Liver (tissue), 9 donors: ENCODE measurements around the gene SLC24A4. TPM values are rescaled to one million over a fixed set of nuclear protein-coding genes. Genes with fewer than 3 reads are reported as not detected.

Experiments used
- DNase-seq: peaks from one replicate; pipeline ENCODE4 v3.0.0-alpha.2; 2017; ENCODE audit warnings: low spot score
- H3K27ac ChIP-seq, 2 donors: one replicate each; pipeline ENCODE4 v1.7.0; 2013; ENCODE audit warnings: inconsistent platforms in 2 of 2, low read length in 2 of 2, control low read depth in 1 of 2, low read depth in 1 of 2, mild to moderate bottlenecking in 1 of 2
- H3K27me3 ChIP-seq, 4 donors: one replicate each; pipeline versions ENCODE4 v1.6.1 to v1.7.0; 2013; ENCODE audit warnings: low read length in 3 of 4, inconsistent platforms in 1 of 4, mild to moderate bottlenecking in 1 of 4, moderate library complexity in 1 of 4; ENCODE audit not compliant: control insufficient read depth in 4 of 4, insufficient read depth in 4 of 4
- H3K36me3 ChIP-seq, 4 donors: one replicate each; pipeline versions ENCODE4 v1.6.1 to v1.7.0; 2013; ENCODE audit warnings: low read length in 3 of 4, mild to moderate bottlenecking in 3 of 4, low read depth in 1 of 4, moderate library complexity in 1 of 4; ENCODE audit not compliant: control insufficient read depth in 4 of 4, insufficient read depth in 3 of 4
- H3K4me1 ChIP-seq, 4 donors: one replicate each; pipeline versions ENCODE4 v1.6.1 to v1.7.0; 2013; ENCODE audit warnings: low read length in 3 of 4, mild to moderate bottlenecking in 3 of 4, moderate library complexity in 1 of 4; ENCODE audit not compliant: control insufficient read depth in 4 of 4, insufficient read depth in 4 of 4
- H3K4me3 ChIP-seq, 3 donors: one replicate each; pipeline versions ENCODE4 v1.6.1 to v1.7.0; 2013; ENCODE audit warnings: low read length in 3 of 3, control low read depth in 1 of 3, low read depth in 1 of 3, mild to moderate bottlenecking in 1 of 3
- H3K9ac ChIP-seq, 2 donors: one replicate each; pipeline ENCODE4 v1.7.0; 2013; ENCODE audit warnings: low read length in 2 of 2, mild to moderate bottlenecking in 2 of 2, moderate library complexity in 2 of 2, control low read depth in 1 of 2, low read depth in 1 of 2
- H3K9me3 ChIP-seq, 4 donors: one replicate each; pipeline versions ENCODE4 v1.6.1 to v1.7.0; 2013; ENCODE audit warnings: low read length in 3 of 4; ENCODE audit not compliant: control insufficient read depth in 4 of 4
- FOXA1 ChIP-seq: IDR thresholded peaks from 2 replicates; pipeline ENCODE4 v1.6.1; 2016; ENCODE audit warnings: antibody characterized with exemption
- FOXA2 ChIP-seq: IDR thresholded peaks from 2 replicates; pipeline ENCODE4 v1.6.1; 2016; ENCODE audit warnings: antibody characterized with exemption
- GABPA ChIP-seq, 2 donors: IDR thresholded peaks in 1 of 2; conservative IDR thresholded peaks in 1 of 2; 2 replicates each; pipeline ENCODE4 v1.6.1; 2016; ENCODE audit warnings: antibody characterized with exemption in 2 of 2, mild to moderate bottlenecking in 1 of 2, moderate library complexity in 1 of 2
- HNF4A ChIP-seq, 2 donors: conservative IDR thresholded peaks; 2 replicates each; pipeline ENCODE4 v1.6.1; 2016; ENCODE audit warnings: antibody characterized with exemption in 2 of 2, mild to moderate bottlenecking in 2 of 2
- HNF4G ChIP-seq: IDR thresholded peaks from 2 replicates; pipeline ENCODE4 v1.6.1; 2016; ENCODE audit warnings: antibody characterized with exemption
- JUND ChIP-seq, 2 donors: IDR thresholded peaks; 2 replicates each; pipeline ENCODE4 v1.6.1; 2016; ENCODE audit warnings: antibody characterized with exemption in 2 of 2
- NR2F2 ChIP-seq: IDR thresholded peaks from 2 replicates; pipeline ENCODE4 v1.6.1; 2016; ENCODE audit warnings: antibody characterized with exemption
- RAD21 ChIP-seq, 2 donors: IDR thresholded peaks; 2 replicates each; pipeline ENCODE4 v1.6.1; 2016; ENCODE audit warnings: antibody characterized with exemption in 2 of 2, mild to moderate bottlenecking in 2 of 2
- RXRA ChIP-seq, 2 donors: IDR thresholded peaks; 2 replicates each; pipeline ENCODE4 v1.6.1; 2017 to 2018; ENCODE audit warnings: antibody characterized with exemption in 2 of 2, mild to moderate bottlenecking in 1 of 2
- SP1 ChIP-seq: IDR thresholded peaks from 2 replicates; pipeline ENCODE4 v1.6.1; 2018; ENCODE audit warnings: antibody characterized with exemption, mild to moderate bottlenecking
- TAF1 ChIP-seq: conservative IDR thresholded peaks from 2 replicates; pipeline ENCODE4 v1.6.1; 2016; ENCODE audit warnings: antibody characterized with exemption, mild to moderate bottlenecking
- WGBS: extraction: QIAGEN DNeasy Blood & Tissue Kit; methylation state at CpG from one replicate; pipeline ENCODE4 v1.1.7; 2013; 5-methylcytosine and 5-hydroxymethylcytosine counted together
- polyA plus RNA-seq, 2 donors: library from polyadenylated mRNA; stranded (reverse) in 1 of 2; unstranded in 1 of 2; fragments of 200-250 nt in 1 of 2; fragments of >200 nt in 1 of 2; fragmentation: Nextera tagmentation in 1 of 2; extraction: Ambion mirVana in 1 of 2; gene quantifications; one replicate each; pipeline versions ENCODE4 v1.2.1 to v1.2.3, GENCODE V29; 2013 to 2015
- total RNA-seq, 2 donors: library from RNA; depleted of rRNA; stranded (reverse); fragments of >200 nt; gene quantifications; one replicate each; pipeline ENCODE4 v1.2.3, GENCODE V29; 2014
- TF ChIP-seq, protein P1 (sequence below): fragments of 150-350 bp; IDR thresholded peaks from 2 replicates; pipeline ENCODE4 v1.5.1; 2017; ENCODE audit warnings: improper control_type of control experiment, low read depth, low read length; ENCODE audit not compliant: missing input control
- TF ChIP-seq, protein P2 (sequence below): IDR thresholded peaks from 2 replicates; pipeline ENCODE4 v1.6.1; 2016; ENCODE audit warnings: antibody characterized with exemption
- TF ChIP-seq, protein P3 (sequence below): IDR thresholded peaks from 2 replicates; pipeline ENCODE4 v1.6.1; 2016; ENCODE audit warnings: antibody characterized with exemption
- TF ChIP-seq, protein P4 (sequence below): IDR thresholded peaks from 2 replicates; pipeline ENCODE4 v1.6.1; 2016; ENCODE audit warnings: antibody characterized with exemption
- TF ChIP-seq, protein P5 (sequence below): IDR thresholded peaks from 2 replicates; pipeline ENCODE4 v1.6.1; 2016; ENCODE audit warnings: antibody characterized with exemption, mild to moderate bottlenecking
- donor health status: healthy.
- donor health status: healthy.
- donor health status: healthy.
- donor health status: healthy.
- donor health status: healthy.

SLC24A4 gene
- total and polyA plus RNA-seq, 4 donors = 0.06 to 0.23 (median 0.12) TPM

DNA sequence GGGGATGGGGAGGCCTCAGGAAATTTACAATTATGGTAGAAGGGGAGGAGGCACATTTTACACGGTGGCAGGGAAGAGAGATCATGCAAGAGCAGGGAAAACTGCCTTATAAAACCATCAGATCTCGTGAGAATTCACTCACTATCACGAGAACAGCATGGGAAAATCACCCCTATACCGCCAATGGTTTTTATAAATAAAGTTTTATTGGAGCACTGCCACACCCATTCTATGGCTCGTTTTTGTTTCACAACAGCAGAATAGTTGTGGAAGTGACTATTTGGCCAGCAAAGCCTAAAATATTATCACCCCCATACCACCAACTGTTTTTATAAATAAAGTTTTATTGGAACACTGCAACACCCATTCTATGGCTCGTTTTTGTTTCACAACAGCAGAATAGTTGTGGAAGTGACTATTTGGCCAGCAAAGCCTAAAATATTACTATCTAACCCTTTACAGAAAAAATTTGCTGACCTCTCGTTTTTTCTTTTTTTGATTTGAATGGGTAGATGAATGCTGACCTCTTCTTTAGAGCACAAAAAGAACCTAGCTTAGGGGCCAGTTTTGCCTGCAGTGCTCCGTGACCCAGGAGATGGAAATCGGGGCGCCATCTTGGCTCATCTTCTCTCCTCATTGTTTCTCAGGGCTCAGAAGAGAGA lies 113.3 kb downstream of the SLC24A4 start:
- DNase-seq = no peak
- 74% methylated on average over 10 of the region's 10 CpGs for WGBS
- Histone ChIP-seq H3K4me3 (no peak overlapping the region), H3K27me3 (no peaks in the 10 kb centered on the region), H3K9me3 (no peaks in the 10 kb centered on the region), H3K9ac (no peak overlapping the region), H3K27ac (no peak overlapping the region), H3K4me1 (no peaks in the 10 kb centered on the region), H3K36me3 (no peaks in the 10 kb centered on the region)
- TF ChIP-seq, protein P1, sequence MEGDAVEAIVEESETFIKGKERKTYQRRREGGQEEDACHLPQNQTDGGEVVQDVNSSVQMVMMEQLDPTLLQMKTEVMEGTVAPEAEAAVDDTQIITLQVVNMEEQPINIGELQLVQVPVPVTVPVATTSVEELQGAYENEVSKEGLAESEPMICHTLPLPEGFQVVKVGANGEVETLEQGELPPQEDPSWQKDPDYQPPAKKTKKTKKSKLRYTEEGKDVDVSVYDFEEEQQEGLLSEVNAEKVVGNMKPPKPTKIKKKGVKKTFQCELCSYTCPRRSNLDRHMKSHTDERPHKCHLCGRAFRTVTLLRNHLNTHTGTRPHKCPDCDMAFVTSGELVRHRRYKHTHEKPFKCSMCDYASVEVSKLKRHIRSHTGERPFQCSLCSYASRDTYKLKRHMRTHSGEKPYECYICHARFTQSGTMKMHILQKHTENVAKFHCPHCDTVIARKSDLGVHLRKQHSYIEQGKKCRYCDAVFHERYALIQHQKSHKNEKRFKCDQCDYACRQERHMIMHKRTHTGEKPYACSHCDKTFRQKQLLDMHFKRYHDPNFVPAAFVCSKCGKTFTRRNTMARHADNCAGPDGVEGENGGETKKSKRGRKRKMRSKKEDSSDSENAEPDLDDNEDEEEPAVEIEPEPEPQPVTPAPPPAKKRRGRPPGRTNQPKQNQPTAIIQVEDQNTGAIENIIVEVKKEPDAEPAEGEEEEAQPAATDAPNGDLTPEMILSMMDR = no peak
- TF ChIP-seq HNF4G (no peak), FOXA2 (no peak), RAD21 (IDR thresholded peaks at IDR 0.05) (no peak), NR2F2 (no peak), JUND (IDR thresholded peaks at IDR 0.05) (no peak), RXRA (IDR thresholded peaks at IDR 0.05) (no peak), SP1 (no peak), TAF1 (no peak)
- TF ChIP-seq, protein P2, sequence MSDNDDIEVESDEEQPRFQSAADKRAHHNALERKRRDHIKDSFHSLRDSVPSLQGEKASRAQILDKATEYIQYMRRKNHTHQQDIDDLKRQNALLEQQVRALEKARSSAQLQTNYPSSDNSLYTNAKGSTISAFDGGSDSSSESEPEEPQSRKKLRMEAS = no peak
- TF ChIP-seq, protein P3, sequence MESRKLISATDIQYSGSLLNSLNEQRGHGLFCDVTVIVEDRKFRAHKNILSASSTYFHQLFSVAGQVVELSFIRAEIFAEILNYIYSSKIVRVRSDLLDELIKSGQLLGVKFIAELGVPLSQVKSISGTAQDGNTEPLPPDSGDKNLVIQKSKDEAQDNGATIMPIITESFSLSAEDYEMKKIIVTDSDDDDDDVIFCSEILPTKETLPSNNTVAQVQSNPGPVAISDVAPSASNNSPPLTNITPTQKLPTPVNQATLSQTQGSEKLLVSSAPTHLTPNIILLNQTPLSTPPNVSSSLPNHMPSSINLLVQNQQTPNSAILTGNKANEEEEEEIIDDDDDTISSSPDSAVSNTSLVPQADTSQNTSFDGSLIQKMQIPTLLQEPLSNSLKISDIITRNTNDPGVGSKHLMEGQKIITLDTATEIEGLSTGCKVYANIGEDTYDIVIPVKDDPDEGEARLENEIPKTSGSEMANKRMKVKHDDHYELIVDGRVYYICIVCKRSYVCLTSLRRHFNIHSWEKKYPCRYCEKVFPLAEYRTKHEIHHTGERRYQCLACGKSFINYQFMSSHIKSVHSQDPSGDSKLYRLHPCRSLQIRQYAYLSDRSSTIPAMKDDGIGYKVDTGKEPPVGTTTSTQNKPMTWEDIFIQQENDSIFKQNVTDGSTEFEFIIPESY = no peak

DNA sequence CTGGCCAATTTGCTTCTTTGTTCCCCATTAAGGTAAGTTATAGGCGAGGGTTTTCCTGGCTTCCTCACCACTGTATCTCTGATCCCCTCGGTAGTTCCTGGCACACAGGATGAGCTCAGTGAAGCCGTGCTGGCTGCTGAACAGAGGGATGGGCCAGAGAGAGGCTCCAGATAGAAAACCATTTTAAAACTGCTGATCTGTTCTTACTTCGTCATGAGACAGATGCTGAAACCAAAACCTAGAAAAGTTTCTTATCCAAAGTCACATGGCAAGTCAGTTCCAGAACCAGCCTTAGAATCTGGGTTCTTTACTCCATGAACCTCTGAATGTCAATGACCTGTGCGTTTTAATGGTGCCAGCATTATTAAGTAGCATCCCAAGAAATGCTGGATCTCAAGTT lies 114.3 kb downstream of the SLC24A4 start:
- 71% methylated on average over 5 of the region's 5 CpGs for WGBS
- Histone ChIP-seq H3K9me3 (no peaks in the 10 kb centered on the region), H3K4me1 (no peaks in the 10 kb centered on the region), H3K9ac (no peak overlapping the region), H3K36me3 (no peaks in the 10 kb centered on the region), H3K4me3 (no peak overlapping the region), H3K27ac (no peak overlapping the region), H3K27me3 (no peaks in the 10 kb centered on the region)
- DNase-seq = no peak
- TF ChIP-seq, protein P4, sequence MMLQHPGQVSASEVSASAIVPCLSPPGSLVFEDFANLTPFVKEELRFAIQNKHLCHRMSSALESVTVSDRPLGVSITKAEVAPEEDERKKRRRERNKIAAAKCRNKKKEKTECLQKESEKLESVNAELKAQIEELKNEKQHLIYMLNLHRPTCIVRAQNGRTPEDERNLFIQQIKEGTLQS = no peak

DNA sequence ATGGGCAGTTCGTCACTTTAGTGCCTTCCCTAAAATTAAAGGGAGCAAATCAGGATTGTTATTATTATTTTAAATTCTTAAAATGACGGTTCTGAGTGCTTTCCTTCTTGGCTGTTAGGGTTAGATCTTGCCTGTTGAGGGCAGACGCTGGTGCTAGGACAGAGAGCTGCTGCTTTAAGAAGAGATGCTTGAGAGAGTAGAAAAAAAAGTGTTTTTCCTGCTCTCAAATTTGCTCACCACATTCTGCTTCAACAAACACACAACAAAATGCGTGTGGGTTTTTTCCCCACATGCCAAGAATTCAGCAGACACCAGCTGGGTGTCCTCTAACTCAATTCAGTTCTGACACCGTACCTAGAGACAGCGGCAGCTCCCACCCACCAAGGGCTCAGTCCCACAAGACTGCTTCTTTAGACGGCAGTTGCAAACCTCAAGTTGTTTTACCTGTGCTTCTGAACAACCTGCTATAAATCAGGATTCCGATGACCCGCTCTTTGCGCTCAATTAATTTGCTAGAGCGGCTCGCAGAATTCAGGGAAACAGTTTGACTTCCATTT lies 114.8 kb downstream of the SLC24A4 start:
- Histone ChIP-seq H3K9me3 (no peaks in the 10 kb centered on the region), H3K4me3 (no peak overlapping the region), H3K4me1 (no peaks in the 10 kb centered on the region), H3K27ac (no peak overlapping the region), H3K9ac (no peak overlapping the region), H3K27me3 (no peaks in the 10 kb centered on the region), H3K36me3 (no peaks in the 10 kb centered on the region)
- no peak for DNase-seq
- no peak for TF ChIP-seq JUND (IDR thresholded peaks at IDR 0.05)
- TF ChIP-seq, protein P4 = no peak
- no peak for TF ChIP-seq NR2F2
- TF ChIP-seq, protein P5, sequence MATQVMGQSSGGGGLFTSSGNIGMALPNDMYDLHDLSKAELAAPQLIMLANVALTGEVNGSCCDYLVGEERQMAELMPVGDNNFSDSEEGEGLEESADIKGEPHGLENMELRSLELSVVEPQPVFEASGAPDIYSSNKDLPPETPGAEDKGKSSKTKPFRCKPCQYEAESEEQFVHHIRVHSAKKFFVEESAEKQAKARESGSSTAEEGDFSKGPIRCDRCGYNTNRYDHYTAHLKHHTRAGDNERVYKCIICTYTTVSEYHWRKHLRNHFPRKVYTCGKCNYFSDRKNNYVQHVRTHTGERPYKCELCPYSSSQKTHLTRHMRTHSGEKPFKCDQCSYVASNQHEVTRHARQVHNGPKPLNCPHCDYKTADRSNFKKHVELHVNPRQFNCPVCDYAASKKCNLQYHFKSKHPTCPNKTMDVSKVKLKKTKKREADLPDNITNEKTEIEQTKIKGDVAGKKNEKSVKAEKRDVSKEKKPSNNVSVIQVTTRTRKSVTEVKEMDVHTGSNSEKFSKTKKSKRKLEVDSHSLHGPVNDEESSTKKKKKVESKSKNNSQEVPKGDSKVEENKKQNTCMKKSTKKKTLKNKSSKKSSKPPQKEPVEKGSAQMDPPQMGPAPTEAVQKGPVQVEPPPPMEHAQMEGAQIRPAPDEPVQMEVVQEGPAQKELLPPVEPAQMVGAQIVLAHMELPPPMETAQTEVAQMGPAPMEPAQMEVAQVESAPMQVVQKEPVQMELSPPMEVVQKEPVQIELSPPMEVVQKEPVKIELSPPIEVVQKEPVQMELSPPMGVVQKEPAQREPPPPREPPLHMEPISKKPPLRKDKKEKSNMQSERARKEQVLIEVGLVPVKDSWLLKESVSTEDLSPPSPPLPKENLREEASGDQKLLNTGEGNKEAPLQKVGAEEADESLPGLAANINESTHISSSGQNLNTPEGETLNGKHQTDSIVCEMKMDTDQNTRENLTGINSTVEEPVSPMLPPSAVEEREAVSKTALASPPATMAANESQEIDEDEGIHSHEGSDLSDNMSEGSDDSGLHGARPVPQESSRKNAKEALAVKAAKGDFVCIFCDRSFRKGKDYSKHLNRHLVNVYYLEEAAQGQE = no peak
- TF ChIP-seq RAD21 (IDR thresholded peaks at IDR 0.05) = no peak
- no peak for TF ChIP-seq GABPA (IDR thresholded peaks at IDR 0.05 in 1 of 2, conservative IDR thresholded peaks at IDR 0.05 in 1 of 2)
- TF ChIP-seq FOXA1 = no peak
- TF ChIP-seq HNF4A (conservative IDR thresholded peaks at IDR 0.05) = no peak
- TF ChIP-seq, protein P3 = no peak
- TF ChIP-seq, protein P2 = no peak
- WGBS = 78% methylated on average over 12 of the region's 12 CpGs
